ENCODE data around the gene CCDC39. TPM values are rescaled to one million over a fixed set of nuclear protein-coding genes. Genes with fewer than 3 reads are reported as not detected.

CCDC39 gene
- total RNA-seq, 1 donor from 2014 or later = 0.46 TPM

- Mint-ChIP-seq H3K4me1 (ENCODE audit: unreplicated experiment) (peaks cover 9% of the 10 kb centered on the region), H3K36me3 (ENCODE audit: low read depth, unreplicated experiment) (peaks cover 3% of the 10 kb centered on the region), H3K9me3 (ENCODE audit: unreplicated experiment) (no peaks in the 10 kb centered on the region), H3K27ac (ENCODE audit: unreplicated experiment) (no peak overlapping the region), H3K4me3 (ENCODE audit: unreplicated experiment) (no peak overlapping the region), H3K27me3 (ENCODE audit: unreplicated experiment) (no peaks in the 10 kb centered on the region)
- TF ChIP-seq CTCF (IDR thresholded peaks at IDR 0.05; ENCODE audit: unreplicated experiment) = no peak
- DNase-seq (ENCODE audit: low spot score) = no peak
These were observed 21.7 kb upstream of the CCDC39 start for GRCh38 chr3:180700941-180701340.

- no peak for DNase-seq (ENCODE audit: low spot score)
- Mint-ChIP-seq H3K27me3 (ENCODE audit: unreplicated experiment) (no peaks in the 10 kb centered on the region), H3K4me3 (ENCODE audit: unreplicated experiment) (no peak overlapping the region), H3K36me3 (ENCODE audit: low read depth, unreplicated experiment) (peaks cover 3% of the 10 kb centered on the region), H3K9me3 (ENCODE audit: unreplicated experiment) (no peaks in the 10 kb centered on the region), H3K4me1 (ENCODE audit: unreplicated experiment) (no peaks in the 10 kb centered on the region), H3K27ac (ENCODE audit: unreplicated experiment) (no peak overlapping the region)
- no peak for TF ChIP-seq CTCF (IDR thresholded peaks at IDR 0.05; ENCODE audit: unreplicated experiment)
These were observed 19.5 kb upstream of the CCDC39 start for GRCh38 chr3:180698760-180699270.

- no peak for DNase-seq (ENCODE audit: low spot score)
- TF ChIP-seq CTCF (IDR thresholded peaks at IDR 0.05; ENCODE audit: unreplicated experiment) = no peak
- no peak overlapping the region for H3K27ac Mint-ChIP-seq (ENCODE audit: unreplicated experiment)
- H3K9me3 Mint-ChIP-seq (ENCODE audit: unreplicated experiment) = no peaks in the 10 kb centered on the region
- H3K36me3 Mint-ChIP-seq (ENCODE audit: low read depth, unreplicated experiment) = no peaks in the 10 kb centered on the region
- H3K4me1 Mint-ChIP-seq (ENCODE audit: unreplicated experiment) = peaks cover 5% of the 10 kb centered on the region
- no peaks in the 10 kb centered on the region for H3K27me3 Mint-ChIP-seq (ENCODE audit: unreplicated experiment)
- H3K4me3 Mint-ChIP-seq (ENCODE audit: unreplicated experiment) = no peak overlapping the region
These were observed 15.0 kb upstream of the CCDC39 start for GRCh38 chr3:180694321-180694720.

- no peaks in the 10 kb centered on the region for H3K27me3 Mint-ChIP-seq (ENCODE audit: unreplicated experiment)
These were observed 14.4 kb upstream of the CCDC39 start for GRCh38 chr3:180693656-180694055.

GRCh38 chr3:180690061-180690460, 10.8 kb upstream of the CCDC39 start:
- Mint-ChIP-seq H3K4me3 (ENCODE audit: unreplicated experiment) (no peak overlapping the region), H3K36me3 (ENCODE audit: low read depth, unreplicated experiment) (no peaks in the 10 kb centered on the region), H3K4me1 (ENCODE audit: unreplicated experiment) (peaks cover 5% of the 10 kb centered on the region), H3K27me3 (ENCODE audit: unreplicated experiment) (no peaks in the 10 kb centered on the region), H3K27ac (ENCODE audit: unreplicated experiment) (no peak overlapping the region), H3K9me3 (ENCODE audit: unreplicated experiment) (no peaks in the 10 kb centered on the region)
- no peak for TF ChIP-seq CTCF (IDR thresholded peaks at IDR 0.05; ENCODE audit: unreplicated experiment)
- no peak for DNase-seq (ENCODE audit: low spot score)

More at GRCh38 chr3:180693656-180694055, 14.4 kb upstream of the CCDC39 start:
- Mint-ChIP-seq H3K4me3 (ENCODE audit: unreplicated experiment) (no peak overlapping the region), H3K36me3 (ENCODE audit: low read depth, unreplicated experiment) (no peaks in the 10 kb centered on the region), H3K9me3 (ENCODE audit: unreplicated experiment) (no peaks in the 10 kb centered on the region), H3K27ac (ENCODE audit: unreplicated experiment) (no peak overlapping the region), H3K4me1 (ENCODE audit: unreplicated experiment) (peaks cover 5% of the 10 kb centered on the region)
- DNase-seq (ENCODE audit: low spot score) = no peak
- TF ChIP-seq CTCF (IDR thresholded peaks at IDR 0.05; ENCODE audit: unreplicated experiment) = no peak

Data from endothelial cell (in vitro differentiated cells).